ENCODE data around the gene MADD.

MADD gene

DNA sequence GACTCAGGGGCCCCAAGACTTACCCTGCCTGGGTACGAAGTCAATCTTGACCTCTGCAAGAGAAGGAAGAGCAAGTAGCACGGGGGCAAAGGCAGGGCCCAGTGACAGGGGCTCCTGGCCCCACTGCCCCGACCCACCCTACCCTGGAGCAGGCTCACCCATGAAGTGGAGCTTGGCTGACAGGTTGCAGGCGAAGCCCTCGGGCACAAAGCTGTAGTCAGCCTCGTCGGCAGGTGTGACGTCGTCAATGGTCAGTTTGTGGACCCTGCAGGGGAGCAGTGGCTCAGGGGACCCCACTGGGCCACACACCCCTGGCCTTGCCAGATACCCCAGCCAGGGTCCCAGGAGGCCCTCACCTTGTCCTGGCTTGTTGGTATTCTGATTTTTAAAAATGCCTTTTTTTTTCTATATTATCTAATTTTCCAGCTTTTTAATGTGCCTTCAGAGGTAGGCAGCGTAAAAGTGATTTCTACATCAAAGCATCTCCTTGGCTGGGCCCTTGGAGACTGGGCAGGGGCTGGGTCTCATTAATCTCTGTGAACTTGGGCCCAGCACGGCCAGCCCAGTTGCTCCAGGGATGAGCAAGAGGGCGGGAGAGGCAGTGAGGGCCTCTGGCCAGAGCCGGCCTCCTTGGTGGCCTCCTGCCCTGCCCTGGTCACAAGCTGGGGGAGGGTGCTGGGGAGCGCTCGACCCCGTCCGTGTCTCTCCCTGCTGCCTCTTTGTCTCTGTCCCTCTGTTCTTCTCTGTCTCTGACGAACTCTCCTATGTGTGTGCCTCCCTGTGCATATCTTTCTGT, 71.2 kb downstream of the MADD start:
- DNase-seq (ENCODE audit: low read depth): no peak

DNA sequence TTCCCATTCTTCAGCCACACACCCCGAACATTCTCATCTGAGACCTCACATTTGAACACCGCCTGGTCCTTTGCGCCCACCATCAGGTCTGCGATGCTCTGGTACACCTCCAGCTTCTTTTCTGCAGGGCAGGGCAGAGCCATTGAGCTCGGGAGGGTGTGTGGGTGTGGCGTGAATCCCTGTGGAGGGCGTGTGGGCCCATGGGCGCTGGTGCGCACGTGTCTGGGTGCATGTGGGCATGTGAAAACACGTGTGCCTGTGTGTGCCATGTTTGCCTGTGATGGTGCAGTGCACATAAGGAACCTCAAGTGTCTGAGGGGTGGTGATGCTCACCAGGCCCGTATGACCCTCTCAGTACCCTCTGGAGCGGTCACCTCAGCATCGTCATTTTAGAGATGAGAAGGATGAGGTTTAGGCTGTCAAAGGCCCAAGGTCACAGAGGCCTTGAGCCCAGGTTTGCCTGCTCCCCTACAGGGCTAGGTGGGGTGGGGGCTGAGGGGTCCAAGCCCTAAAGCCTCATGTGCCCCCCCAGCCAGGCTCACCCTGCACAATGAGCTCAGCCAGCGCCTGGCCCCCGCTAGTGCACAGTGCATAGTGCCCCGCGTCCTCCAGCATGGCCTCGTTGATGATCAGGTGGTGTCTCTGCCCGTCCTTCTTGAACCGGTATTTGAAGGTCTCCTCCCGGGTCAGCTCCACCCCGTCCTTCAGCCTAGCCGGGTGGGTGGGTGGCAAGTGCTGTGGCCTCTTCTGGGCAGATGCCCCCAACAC, 72.3 kb downstream of the MADD start:
- no peak for DNase-seq (ENCODE audit: low read depth)

DNA sequence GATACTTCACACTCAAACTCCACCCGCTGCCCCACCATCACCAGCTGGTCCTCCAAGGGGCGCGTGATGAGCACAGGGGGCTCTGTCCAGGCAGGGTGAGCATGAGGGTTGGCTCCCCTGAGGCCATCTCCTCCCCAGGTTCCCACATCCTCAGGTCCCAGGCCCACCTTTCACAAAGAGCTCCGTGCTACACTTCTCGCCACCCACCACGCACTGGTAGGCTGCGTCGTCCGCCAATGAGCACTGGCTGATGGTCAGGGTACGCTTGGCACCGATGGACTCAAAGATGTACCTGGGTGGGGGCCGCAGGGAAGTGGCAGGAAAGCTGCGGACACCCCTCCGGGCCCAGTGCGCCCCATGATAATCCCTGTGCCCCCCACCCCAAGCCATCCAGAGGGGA, 72.9 kb downstream of the MADD start:
- DNase-seq (ENCODE audit: low read depth): no peak

DNA sequence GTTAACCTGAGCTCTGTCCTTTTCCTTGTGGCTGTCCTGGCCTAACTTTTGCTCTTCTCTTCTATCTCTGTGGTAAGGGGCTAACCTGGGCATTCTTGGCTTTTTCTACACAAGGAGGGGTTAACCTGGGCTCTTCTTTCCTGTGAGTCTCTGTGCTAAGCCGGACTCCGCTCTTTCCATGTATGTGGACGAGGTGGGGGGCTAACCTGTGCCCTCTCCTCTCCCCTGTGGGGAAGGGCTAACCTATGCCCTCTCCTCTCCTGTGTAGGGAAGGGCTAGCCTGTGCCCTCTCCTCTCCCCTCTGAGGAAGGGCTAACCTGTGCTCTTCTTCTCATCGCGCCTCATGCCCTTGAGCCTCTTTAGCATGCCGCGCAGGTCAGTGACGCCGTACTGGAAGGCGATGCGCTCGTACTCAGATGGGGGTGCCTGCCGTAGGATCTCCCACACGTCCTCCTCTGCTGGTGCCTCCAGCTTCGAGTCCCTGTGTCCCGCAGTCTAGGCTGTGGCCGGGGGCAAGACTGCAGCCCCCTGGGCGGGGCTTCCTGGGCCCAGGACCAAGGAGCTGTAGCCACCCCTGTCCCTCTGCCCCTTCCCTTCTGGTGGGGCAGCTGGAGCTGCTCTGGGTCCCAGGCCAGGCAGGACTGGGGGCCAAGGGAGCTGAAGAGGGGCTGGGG, 76.1 kb downstream of the MADD start:
- DNase-seq (ENCODE audit: low read depth): no peak

DNA sequence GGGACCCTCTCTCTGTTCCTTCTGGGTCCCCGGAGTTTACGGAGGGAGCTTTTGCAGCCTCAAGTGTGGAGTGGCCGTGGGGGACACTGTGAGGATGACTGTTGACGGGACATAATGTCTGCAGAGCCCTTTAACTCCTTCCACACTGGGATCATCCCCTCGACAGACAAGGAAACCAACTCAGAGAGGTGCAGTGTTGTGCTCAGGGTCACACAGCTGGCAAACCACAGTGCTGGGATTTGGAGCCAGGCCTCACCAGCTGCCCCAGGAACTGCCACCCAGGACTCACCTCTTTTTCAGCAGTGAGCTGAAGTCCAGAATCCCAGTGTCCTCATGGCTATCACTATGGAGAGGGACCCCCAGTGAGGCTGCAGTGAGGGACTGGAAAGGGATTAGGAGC, 77.2 kb downstream of the MADD start:
- DNase-seq (ENCODE audit: low read depth): no peak

DNA sequence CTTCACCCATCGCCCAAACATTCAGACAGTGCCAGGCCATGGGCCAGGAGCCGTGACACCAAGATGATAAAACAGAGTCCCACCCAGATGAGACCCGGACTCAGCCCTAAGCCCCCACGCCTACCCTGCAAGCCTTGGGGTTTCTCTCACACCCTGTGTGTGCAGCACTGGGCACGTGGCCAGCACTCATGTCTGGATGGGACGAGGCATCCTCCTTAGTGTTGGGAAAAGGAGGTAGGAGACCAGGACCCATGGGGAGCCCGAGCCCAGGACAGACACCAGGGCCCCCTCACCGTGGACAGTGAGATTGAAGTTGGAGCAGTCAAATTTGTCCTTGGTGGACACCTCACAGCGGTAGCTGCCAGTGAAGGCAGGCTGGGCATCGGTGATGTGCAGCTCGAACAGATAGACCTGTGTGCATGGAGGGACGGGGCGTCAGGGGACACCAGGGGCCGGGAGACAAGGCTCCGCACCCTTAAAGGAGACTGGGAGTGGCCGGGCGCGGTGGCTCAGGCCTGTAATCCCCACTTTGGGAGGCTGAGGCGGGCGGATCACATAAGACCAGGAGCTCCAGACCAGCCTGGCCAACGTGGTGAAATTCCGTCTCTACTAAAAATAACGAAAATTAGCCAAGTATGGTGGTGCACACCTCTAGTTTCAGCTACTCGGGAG, 78.3 kb downstream of the MADD start:
- no peak for DNase-seq (ENCODE audit: low read depth)

DNA sequence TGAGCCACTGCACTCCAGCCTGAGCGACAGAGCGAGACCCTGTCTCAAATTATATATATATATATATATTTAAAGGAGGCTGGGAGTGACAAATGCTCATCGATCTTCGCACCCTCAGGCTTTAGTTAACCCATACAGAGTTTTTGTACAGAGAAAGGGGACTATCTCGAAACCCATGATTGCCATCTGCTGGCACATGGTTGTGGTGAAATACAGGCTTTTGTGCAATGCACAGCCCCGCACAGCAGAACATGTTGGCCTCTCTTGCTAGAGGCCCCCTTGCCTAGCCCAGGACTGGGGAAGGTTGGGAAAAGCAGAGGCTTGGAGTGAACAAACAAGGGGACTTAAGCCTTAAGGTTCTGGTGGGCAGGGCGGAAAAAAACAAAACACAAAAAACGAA, 78.9 kb downstream of the MADD start:
- DNase-seq (ENCODE audit: low read depth): no peak

DNA sequence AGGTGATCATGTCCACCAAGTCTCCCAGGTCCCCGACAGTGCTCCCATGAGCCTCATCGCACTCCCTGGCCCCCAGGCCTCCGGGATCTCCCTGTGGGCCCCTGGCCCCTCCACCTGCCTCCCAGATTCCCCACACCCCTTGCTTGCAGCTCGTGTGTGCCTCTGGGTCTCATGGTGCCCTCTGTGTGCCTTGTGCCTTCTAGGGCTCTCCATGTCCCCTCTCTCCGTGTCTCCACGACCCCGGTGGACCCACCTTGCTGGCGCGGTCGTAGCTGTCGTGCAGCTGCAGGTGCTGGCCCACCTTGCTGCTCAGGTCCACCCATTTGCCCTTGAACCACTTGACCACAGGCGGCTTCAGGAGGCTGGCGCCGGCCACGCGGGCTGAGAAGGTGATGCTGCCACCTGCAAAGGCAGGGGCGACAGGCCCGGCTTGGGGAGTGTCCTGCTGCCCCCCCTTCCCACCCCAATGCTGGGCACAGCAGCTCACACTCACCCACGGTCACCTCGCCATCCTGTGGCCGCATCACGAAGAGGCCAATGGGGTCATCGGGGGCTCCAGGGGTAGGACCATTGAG, 79.7 kb downstream of the MADD start:
- DNase-seq (ENCODE audit: low read depth): no peak

DNA sequence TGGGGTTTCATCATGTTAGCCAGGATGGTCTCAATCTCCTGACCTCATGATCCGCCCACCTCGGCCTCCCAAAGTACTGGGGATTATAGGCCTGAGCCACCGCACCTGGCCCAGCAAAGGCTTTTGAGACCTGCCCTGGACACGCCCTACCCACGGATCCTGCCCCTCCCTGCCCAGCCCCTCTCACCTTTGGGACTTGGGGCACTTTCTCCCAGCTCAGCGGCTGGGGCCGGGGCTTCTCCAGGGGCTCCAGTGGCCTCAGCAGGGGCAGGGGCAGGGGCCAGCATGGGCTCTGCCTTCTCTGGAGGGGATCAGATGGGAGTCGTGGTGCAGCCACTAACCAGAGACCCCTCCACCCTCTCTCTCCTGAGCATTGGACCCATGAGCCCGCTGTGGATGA, 80.4 kb downstream of the MADD start:
- DNase-seq (ENCODE audit: low read depth): no peak

DNA sequence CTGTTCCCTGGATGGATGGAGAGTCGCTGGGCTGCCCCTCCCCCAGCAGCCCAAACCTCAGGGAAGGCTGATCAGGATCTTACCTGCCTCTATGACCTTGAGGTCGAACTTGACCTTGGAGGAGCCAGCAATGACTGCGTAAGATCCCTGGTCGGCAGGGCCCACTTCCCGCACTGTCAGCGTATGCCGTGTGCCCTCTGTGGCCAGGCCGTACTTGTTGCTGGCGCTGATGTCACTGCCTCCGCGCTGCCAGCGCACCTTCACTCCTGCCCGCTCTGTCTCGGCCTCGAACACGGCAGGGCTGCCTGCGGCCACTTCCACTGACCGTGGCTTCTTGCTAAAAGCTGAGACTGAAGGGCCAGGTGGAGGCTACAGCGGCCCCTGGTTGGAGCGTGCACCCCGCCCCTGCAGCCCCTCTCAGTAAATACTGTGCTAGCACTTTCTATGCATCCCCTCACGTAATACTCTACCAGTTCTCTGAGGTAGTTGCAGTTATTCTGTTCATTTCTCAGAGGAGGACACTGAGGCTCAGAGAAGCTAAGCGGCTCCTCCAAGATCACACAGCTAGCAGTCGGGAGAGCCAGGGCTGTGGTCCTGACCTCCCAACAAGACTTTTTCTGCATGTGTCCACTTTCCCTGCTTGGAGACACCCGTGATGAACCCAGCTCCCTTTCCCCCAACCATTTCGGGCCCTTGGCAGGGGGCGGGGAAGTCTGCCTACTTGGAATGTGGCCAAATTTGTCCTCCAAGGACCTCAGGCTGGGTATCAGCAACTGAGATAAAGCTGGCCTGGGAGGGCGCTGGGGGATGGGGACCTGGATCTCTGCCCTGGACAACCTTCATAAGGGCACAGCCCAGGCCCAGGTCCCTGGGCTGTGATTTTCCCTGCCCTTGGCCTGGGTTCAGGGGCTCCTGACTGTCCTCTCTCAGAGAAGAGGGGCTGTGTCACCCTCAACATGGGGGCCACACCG, 81.5 kb downstream of the MADD start:
- DNase-seq (ENCODE audit: low read depth): no peak

DNA sequence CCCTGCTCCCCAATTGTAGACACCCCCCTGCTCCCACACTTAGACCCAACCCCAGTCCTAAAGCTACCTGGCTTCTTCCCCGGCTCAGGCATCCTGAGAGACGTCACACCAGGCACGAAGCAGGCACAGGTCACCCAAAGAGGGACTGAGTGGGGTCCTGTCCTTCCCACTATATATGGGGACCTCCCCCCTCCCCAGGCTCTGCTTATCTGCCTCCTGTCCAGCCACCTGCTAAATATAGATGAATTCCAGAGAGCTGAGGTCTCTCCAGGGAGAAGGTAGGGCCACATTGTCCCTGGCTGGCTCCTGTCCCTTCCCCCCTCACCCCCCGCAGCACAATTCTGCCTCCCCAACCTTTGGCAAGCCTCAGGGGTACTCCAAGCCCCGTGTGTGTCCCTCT, 82.6 kb downstream of the MADD start, which contains the start of gene MYBPC3:
Gene MYBPC3, minus strand, starts transcription at position 147 of the 400 bp plus-strand sequence. Its CDS starts 55 bp downstream, at position 92.
- DNase-seq (ENCODE audit: low read depth): no peak

DNA sequence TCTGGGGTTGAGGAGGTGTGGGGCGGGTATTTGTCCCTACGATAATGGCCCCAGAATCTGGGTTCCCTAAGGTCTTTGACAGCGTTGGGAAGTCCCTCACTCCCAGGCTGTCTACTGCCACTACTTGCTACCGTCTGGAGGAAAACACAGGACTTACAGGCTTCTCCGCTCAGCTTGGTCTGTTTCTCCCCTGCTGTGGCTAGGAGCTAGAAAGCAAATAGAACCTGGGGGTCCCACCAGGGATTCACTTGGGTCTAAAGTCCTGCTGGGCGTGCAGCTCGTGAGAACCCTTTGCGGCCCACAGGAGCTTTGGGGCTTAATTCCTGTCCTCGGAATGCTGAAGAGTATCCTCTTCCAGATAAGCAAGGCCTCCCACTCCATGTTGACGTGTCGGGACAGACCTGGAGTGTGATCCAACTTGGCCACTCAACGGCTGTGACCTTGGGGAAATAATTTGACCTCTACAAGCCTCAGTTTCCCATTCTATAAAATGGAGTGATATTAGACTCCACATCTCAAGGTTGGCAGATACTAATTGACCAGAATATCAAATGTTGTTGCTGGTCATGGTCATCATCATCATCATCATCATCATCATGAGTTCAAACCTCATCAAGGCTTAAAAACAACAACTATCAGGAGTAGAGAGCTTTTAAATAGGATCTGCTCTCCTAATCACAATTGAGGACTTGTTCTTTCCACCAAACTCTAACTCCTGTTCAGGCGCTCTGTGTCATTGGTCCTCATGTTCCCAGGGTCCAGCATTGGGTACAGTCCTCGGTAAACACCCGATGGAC, 84.2 kb downstream of the MADD start:
- DNase-seq (ENCODE audit: low read depth): no peak

DNA sequence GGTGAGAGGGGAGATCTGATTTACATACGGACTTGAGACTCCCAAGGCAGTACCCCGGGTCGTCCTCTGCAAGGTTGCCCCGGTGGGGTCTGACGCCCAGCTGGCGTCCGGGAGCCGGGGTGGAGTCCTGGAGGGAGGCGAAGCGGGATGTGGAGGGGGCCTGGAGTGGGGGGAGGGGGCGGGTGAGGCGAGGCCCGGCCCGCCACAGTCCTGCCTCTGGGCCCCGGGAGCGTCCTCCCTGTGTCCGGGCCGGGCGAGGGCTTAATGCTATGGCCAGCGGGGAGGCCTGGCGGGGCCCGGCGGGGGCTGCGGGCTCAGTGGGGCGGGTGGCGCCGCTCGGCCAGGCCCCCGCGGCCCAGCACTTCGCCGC, 85.0 kb downstream of the MADD start:
- DNase-seq (ENCODE audit: low read depth): no peak

DNA sequence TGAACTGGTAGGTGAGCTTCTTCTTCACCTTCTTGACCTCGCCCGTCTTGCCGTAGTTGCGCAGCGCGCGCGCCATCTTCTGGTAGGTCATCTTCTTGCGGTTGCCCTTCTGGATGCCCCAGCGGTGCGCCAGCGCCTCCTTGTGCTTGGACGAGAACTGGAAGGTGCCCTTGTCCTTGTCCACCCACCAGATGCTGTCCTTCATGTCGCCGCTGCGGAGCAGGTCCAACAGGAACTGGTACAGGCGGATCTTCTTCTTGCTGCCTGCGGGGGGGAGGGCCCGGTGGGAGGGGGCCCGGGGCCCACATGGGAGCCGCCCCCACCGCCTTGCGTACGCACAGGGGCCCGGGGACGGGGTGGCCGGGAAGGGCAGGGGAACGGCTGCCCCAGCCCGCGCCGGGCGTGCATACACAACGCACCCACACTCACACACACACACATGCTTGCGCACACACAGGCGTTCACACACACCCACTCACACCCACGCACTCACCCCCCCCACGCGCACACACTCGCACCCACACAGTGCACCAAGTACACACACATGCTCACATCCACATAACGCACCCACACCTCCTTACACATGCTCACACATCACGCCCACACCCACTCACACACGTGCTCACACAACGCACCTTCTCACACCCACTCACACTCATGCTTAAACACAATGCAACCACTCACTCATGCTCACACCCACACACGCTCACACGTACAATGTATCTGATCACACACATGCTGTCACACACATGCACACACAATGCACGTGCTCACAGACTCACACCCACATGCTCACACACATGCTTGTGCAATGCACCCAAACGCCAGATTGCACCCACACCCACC, 85.6 kb downstream of the MADD start:
- no peak for DNase-seq (ENCODE audit: low read depth)

DNA sequence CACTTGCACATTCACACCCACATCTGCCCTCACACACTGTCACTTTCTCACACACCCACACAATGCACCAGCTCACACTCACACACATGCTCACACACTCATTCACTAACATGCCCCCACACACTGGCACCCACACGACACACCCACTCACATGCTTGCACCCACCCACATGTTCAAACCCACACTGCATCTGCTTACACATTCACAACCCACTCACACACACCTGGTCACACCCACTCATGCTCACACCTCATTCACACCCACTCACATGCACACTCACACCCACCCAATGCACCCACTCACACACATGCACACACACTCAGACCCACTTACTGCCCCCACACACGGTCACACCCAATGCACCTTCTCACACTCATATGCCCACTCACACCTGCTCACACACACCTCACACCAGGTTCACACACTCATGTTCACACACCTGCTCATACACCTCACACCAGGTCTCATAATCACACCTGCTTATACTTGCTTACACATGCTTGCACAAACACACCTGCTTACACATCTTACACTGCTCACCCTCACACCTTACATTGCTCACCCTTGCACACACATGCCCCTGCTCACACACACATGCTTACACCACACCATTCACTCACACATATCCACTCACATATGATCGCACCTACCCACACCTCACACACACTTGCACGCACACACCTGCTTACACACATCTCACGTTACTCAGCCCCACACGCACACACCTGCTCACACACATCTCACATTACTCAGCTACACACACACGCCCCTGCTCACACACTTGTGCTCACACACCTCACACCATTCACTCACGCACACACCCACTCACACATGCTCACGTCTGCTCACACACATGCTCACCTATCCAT, 86.4 kb downstream of the MADD start:
- no peak for DNase-seq (ENCODE audit: low read depth)

DNA sequence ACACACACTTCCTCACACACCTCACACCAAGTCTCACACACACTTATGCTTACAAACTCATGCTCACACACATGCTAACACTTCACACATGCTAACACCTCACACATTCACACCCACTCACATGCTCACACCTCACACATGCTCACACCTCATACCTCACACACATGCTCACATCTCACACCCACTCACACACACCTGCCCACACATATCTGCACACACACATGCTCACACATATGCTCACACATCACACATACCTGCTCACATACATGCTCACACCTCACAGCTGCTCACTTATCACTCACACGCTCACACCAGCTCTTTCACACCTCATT, 87.0 kb downstream of the MADD start:
- no peak for DNase-seq (ENCODE audit: low read depth)

DNA sequence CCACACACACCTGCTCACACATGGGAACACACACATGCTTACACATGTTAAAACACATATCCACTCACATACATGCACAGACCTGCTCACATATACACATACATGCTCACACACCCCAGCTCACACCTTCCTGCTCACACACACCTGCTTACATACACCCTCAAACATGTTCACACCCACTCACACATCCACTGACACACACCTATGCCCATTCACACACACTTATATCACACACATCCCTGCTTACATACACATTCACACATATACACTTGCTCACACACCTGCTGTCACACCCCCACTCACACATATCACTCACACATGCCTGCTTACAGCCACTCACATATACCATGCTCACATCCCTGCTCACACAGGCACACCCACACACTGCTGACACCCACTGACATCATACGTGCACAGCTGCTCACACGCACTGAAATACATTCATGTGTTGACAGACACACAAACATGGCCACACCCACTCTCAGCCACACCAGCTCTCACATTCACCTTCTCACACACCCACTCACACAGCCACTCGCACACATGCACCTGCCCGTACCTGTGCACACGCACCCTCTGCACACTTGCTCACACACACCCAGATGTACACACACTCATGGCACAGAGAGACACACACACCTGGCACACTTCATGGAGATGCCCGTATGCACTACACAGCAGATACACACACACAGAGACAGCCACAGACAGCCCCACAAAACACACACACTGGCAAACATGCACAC, 88.2 kb downstream of the MADD start:
- DNase-seq (ENCODE audit: low read depth): no peak

DNA sequence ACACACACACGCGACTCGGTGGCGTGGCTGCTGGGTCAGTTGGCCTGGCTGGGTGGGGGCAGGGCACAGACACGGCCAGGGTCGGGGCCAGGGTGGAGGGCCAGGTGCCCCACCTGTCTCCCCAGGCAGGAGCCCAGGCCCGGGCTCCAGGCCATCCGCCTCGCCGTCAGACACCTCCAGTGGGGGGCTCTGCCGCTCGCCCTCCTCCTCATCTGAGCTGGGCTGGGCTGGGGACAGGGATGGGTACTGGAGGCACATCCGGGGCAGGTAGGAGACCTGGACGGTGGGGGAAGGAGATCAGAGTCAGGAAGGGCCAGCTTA, 88.8 kb downstream of the MADD start:
- no peak for DNase-seq (ENCODE audit: low read depth)
